NCI-H1930 (cell line): ENCODE measurements around the gene FZD7.

ENCODE experiments used
- DNase-seq, 2 experiments: peaks; one replicate each; lab custom pipeline; 2025; lab: John Stamatoyannopoulos, UW

The FZD7 gene

GRCh38 chr2:202067589-202067988 is 33.9 kb downstream of the FZD7 start:
- no peak for DNase-seq

DNA sequence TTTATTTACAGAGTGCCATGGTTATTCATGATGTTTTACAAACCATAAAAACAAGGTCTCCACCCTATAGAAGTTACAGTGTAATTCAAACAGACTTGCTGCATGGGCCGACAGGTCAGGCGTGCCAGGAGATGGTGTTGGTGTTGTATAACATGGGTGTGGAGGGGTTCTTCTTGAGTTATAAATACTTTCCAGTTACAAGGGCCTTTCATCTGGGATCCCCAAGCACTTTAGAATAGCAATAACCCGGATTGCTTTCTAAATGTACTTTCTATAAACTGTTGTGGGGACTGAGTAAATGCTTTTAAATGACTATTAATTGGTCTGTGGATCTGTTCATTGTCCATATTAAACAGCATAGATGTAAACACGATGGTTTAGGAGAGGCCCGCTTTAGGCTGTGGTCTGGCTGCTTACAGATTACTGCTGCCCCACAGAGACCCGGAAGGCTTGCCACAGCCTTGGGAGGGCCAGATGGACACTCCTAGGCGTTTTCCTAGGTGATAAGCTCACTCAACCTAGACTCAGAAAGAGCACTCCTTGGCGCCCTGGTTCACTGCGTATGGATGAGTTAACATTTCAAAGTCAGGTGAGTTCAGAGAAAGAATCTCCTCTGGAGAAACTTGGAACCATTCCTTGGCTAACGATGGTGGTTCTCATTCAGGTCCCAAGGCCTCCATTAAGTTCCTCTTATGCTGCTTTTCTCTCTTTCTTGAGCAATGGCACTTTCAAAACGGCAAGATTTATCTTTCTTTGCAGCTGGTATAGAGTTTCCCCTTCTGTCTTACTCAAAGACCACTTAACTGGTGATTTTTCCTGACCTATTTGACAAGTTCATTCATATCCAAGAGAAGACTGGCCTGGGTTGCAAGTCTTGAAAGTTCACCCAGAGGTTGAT is 35.8 kb downstream of the FZD7 start:
- DNase-seq, result no peak

DNA sequence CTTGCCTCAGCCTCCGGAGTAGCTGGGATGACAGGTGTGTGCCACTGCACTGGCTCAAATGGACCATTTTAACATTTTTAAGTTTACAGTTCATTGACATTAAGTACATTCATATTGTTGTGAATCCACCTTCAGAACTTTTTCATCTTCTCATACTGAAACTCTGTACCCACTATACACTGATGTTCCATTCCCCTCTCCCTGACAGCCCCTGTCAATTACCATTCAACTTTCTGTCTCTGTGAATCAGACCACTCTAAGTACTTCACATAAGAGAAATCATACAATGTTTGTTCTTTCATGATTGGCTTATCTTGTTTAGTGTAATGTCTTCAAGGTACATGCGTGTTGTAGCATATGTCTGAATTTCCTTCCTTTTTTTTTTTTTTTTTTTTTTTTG is 37.5 kb downstream of the FZD7 start:
- DNase-seq, result no peak

DNA sequence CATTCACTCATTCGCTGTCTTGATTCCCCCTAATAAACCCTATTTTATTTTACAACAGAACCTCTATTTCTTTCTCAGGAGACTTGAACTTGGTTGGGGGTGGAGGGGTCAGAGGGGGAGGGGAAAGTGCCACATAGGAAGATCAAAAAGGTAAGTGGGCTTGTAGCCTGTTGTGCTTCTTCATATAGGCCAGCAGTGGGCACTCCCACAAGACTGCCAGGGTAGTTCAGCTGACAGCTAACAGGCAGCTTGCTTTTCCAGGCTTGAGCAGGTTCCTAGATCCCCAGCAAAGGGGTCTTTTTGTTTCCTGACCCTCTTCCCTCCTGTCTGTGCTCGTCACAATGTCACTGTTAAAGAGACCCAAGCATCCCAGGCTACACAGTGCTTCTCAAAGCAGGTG is 38.6 kb downstream of the FZD7 start:
- DNase-seq, result no peak

GRCh38 chr2:202072737-202073401 is 39.2 kb downstream of the FZD7 start, which contains the start of gene KIAA2012:
TSS of gene KIAA2012 (plus strand) at chr2:202073255. CDS start at chr2:202073628, 373 bp downstream.
- DNase-seq, result no peak

- no peak for DNase-seq
Measured at GRCh38 chr2:202074324-202074723, 40.7 kb downstream of the FZD7 start.

DNA sequence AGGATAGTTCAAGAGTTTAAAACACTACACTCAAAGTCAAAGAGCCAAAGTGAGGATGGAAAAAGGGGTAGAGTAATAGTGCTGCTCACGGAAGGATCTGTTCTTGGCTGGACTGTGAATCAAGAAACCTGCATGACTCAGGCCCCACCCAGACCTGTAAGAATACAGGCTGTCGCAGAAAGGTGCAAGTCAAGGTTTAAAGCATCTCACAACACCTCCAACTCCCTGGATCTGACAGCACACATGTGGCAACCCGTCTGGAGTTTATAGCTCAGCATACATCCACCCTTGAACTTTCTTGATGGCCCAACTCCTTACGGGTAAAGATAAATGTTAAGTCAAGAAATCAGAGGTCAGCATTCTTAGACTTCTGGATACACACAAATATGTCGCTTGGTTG is 45.7 kb downstream of the FZD7 start:
- DNase-seq, result no peak

- no peak for DNase-seq
Measured at GRCh38 chr2:202084265-202084664, 50.6 kb downstream of the FZD7 start.
